ENCODE measurements around the gene DDX46. TPM values are rescaled to one million over a fixed set of nuclear protein-coding genes. Genes with fewer than 3 reads are reported as not detected.

DDX46 gene
- total RNA-seq, 6 donors from 2014 or later: 31.2 to 68.9 (median 45.0) TPM

- H3K36me3 ChIP-seq: no peaks in the 10 kb centered on the region
- no peak for DNase-seq
- H3K9me3 ChIP-seq: no peaks in the 10 kb centered on the region
- H3K4me3 ChIP-seq: no peak overlapping the region
- TF ChIP-seq CTCF (IDR thresholded peaks at IDR 0.05): no peak
- TF ChIP-seq POLR2AphosphoS5 (IDR thresholded peaks at IDR 0.05): no peak
- TF ChIP-seq EP300 (IDR thresholded peaks at IDR 0.05): no peak
- TF ChIP-seq POLR2A (IDR thresholded peaks at IDR 0.05): no peak
- ATAC-seq (ENCODE audit: low FRiP score in 2 of 2): no peak
- H3K27me3 ChIP-seq: no peaks in the 10 kb centered on the region
- H3K4me1 ChIP-seq: peaks cover 0 to 10% (median 2%) of the 10 kb centered on the region in 4 donors
- no peak overlapping the region for H3K27ac ChIP-seq
- 47 to 51% methylated on average over 3 of the region's 3 CpGs for WGBS, 2 donors
Measured at GRCh38 chr5:134732819-134733218, 25.8 kb upstream of the DDX46 start.

DNA sequence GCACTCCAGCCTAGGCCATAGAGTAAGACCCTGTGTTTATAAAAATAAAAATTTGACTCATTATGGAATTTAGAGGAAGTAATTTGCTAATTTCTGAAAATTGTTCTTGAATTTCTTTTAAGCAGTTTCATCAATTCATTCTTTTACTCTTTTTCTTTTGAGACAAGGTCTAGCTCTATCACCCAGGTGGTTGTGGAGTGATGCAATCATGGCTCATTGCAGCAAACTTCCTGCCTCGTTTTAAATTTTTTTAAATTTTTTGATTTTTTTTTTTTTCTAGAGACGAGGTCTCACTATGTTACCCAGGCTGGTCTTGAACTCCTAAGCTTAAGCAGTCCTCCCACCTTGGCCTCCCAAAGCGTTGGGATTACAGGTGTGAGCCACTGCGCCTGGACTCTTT, 23.3 kb upstream of the DDX46 start:
- Histone ChIP-seq H3K27me3 (no peaks in the 10 kb centered on the region), H3K4me3 (no peak overlapping the region), H3K27ac (no peak overlapping the region), H3K36me3 (no peaks in the 10 kb centered on the region), H3K9me3 (no peaks in the 10 kb centered on the region), H3K4me1 (peaks cover 10 to 22% (median 14%) of the 10 kb centered on the region in 4 donors)
- no peak for TF ChIP-seq POLR2AphosphoS5 (IDR thresholded peaks at IDR 0.05)
- TF ChIP-seq CTCF (IDR thresholded peaks at IDR 0.05): no peak
- TF ChIP-seq EP300 (IDR thresholded peaks at IDR 0.05): no peak
- TF ChIP-seq POLR2A (IDR thresholded peaks at IDR 0.05): no peak
- 66 to 76% methylated on average over 4 of the region's 4 CpGs for WGBS, 2 donors
- no peak for DNase-seq
- ATAC-seq (ENCODE audit: low FRiP score in 2 of 2): no peak

DNA sequence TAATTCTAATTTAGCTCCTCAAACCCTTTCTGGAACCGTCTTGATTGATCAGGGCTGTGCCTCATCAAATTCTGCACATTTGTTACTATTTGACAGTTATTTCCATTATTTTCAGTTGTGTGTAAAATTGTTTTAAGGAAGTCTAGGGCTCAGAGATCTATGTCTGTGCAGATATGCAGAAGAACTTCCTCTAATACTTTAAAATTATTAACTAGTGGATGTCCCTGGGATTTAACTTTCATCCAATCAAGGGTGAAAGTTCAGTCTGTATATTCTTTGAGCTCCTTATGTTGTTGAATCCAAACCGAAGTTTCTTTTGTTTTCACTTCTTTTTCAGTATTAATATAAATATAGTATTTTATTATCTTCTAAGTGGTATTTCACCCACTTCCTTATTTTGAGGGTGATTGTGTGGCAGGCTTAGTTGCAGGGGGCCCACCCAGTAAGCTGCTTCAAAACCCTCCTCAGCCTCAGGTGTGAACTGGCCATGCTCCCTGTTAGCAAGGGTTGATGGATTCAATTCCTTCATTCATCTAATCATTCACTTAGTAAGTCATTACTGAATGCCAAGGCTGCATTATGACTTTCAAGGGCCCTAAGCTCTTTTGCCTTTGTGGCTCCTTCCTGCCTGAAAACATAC, 22.3 kb upstream of the DDX46 start:
- Histone ChIP-seq H3K27ac (peak overlapping the region in 1 of 4 donors; percentile 8), H3K36me3 (peaks cover 0 to 3% (median 0%) of the 10 kb centered on the region in 4 donors), H3K27me3 (no peaks in the 10 kb centered on the region), H3K9me3 (no peaks in the 10 kb centered on the region), H3K4me1 (peaks cover 10 to 22% (median 14%) of the 10 kb centered on the region in 4 donors), H3K4me3 (no peak overlapping the region)
- 44 to 63% methylated on average over 2 of the region's 2 CpGs for WGBS, 2 donors
- TF ChIP-seq EP300 (IDR thresholded peaks at IDR 0.05) (no peak), POLR2A (IDR thresholded peaks at IDR 0.05) (no peak), POLR2AphosphoS5 (IDR thresholded peaks at IDR 0.05) (no peak), CTCF (IDR thresholded peaks at IDR 0.05) (no peak)
- no peak for DNase-seq
- no peak for ATAC-seq (ENCODE audit: low FRiP score in 2 of 2)

- TF ChIP-seq POLR2A (IDR thresholded peaks at IDR 0.05) (peak in 3 of 4 donors; percentile 72 to 92 (median 92)), CTCF (IDR thresholded peaks at IDR 0.05) (peak; percentile 53 to 83 (median 76)), POLR2AphosphoS5 (IDR thresholded peaks at IDR 0.05) (peak; percentile 93 to 96), EP300 (IDR thresholded peaks at IDR 0.05) (peak in 1 of 4 donors; percentile 22)
- Histone ChIP-seq H3K4me3 (peak within 1 kb of the TSS; percentile 72 to 97 (median 84)), H3K36me3 (peaks cover 0 to 19% (median under 1%) of the 10 kb centered on the region in 4 donors), H3K27me3 (no peaks in the 10 kb centered on the region), H3K9me3 (no peaks in the 10 kb centered on the region), H3K27ac (peak within 1 kb of the TSS; percentile 89 to 94 (median 92)), H3K4me1 (peaks cover 10 to 22% (median 14%) of the 10 kb centered on the region in 4 donors)
- ATAC-seq (ENCODE audit: low FRiP score in 2 of 2) (peak; percentile 99), DNase-seq (peak; percentile 99)
- 1 to 2% methylated on average over 16 to 56 of the region's 66 CpGs for WGBS, 2 donors
Measured at GRCh38 chr5:134738133-134738962, 20.2 kb upstream of the DDX46 start, which contains the start of gene CAMLG. Gene CAMLG, plus strand, starts transcription at chr5:134738548. Its CDS starts 73 bp downstream, at chr5:134738621.
